Central memory CD8-positive, alpha-beta T cell (primary cell): ENCODE measurements around the gene OGFOD3.

Experiments
- ATAC-seq: fragments of 150-1000 bp; cut with Tn5 transposase; replicated peaks from 2 replicates; pipeline ENCODE4 v1.10.0; 2022; ENCODE audit warnings: mild to moderate bottlenecking, moderate FRiP score, moderate number of reproducible peaks; ENCODE audit not compliant: poor library complexity, severe bottlenecking; ENCODE audit errors: extremely low read depth
- DNase-seq, 2 donors: peaks; one replicate each; pipeline ENCODE4 v3.0.0; 2021; ENCODE audit warnings: low spot score in 2 of 2
- H3K27ac Mint-ChIP-seq: one replicate; pipeline ENCODE4 v1.8.0; 2022; ENCODE audit warnings: low read depth, mild to moderate bottlenecking, moderate library complexity, mixed read lengths
- H3K27me3 Mint-ChIP-seq: one replicate; pipeline ENCODE4 v1.8.0; 2022; ENCODE audit warnings: mixed read lengths
- H3K36me3 Mint-ChIP-seq: one replicate; pipeline ENCODE4 v1.8.0; 2022; ENCODE audit warnings: mild to moderate bottlenecking, moderate library complexity, mixed read lengths; ENCODE audit not compliant: insufficient read depth
- H3K4me1 Mint-ChIP-seq: one replicate; pipeline ENCODE4 v1.8.0; 2022; ENCODE audit warnings: mixed read lengths
- H3K4me3 Mint-ChIP-seq: one replicate; pipeline ENCODE4 v1.8.0; 2022; ENCODE audit warnings: mild to moderate bottlenecking, moderate library complexity, mixed read lengths
- H3K9me3 Mint-ChIP-seq: one replicate; pipeline ENCODE4 v1.8.0; 2022; ENCODE audit warnings: mixed read lengths

OGFOD3 gene

GRCh38 chr17:82392209-82392920 is 26.0 kb downstream of the OGFOD3 start:
- Mint-ChIP-seq H3K4me3 (no peak overlapping the region), H3K9me3 (no peaks in the 10 kb centered on the region), H3K27me3 (no peaks in the 10 kb centered on the region), H3K27ac (no peak overlapping the region), H3K36me3 (peaks cover 5% of the 10 kb centered on the region), H3K4me1 (no peaks in the 10 kb centered on the region)
- no peak for ATAC-seq
- DNase-seq, result no peak

GRCh38 chr17:82391496-82392066 is 26.8 kb downstream of the OGFOD3 start:
- DNase-seq (no peak), ATAC-seq (no peak)
- H3K9me3 Mint-ChIP-seq, result no peaks in the 10 kb centered on the region
- H3K36me3 Mint-ChIP-seq, result peaks cover 5% of the 10 kb centered on the region
- H3K4me1 Mint-ChIP-seq, result no peaks in the 10 kb centered on the region
- H3K27me3 Mint-ChIP-seq, result no peaks in the 10 kb centered on the region
- no peak overlapping the region for H3K27ac Mint-ChIP-seq
- H3K4me3 Mint-ChIP-seq, result no peak overlapping the region

GRCh38 chr17:82390860-82391435 is 27.4 kb downstream of the OGFOD3 start:
- no peaks in the 10 kb centered on the region for H3K9me3 Mint-ChIP-seq
- no peak overlapping the region for H3K4me3 Mint-ChIP-seq
- H3K27me3 Mint-ChIP-seq, result no peaks in the 10 kb centered on the region
- DNase-seq, result no peak
- H3K27ac Mint-ChIP-seq, result no peak overlapping the region
- no peaks in the 10 kb centered on the region for H3K4me1 Mint-ChIP-seq
- no peak for ATAC-seq
- peaks cover 5% of the 10 kb centered on the region for H3K36me3 Mint-ChIP-seq

GRCh38 chr17:82390015-82390859 is 28.1 kb downstream of the OGFOD3 start:
- no peak overlapping the region for H3K4me3 Mint-ChIP-seq
- DNase-seq, result no peak
- ATAC-seq, result no peak
- no peaks in the 10 kb centered on the region for H3K9me3 Mint-ChIP-seq
- no peak overlapping the region for H3K27ac Mint-ChIP-seq
- no peaks in the 10 kb centered on the region for H3K4me1 Mint-ChIP-seq
- peaks cover 5% of the 10 kb centered on the region for H3K36me3 Mint-ChIP-seq
- H3K27me3 Mint-ChIP-seq, result no peaks in the 10 kb centered on the region

GRCh38 chr17:82389379-82389778 is 29.0 kb downstream of the OGFOD3 start:
- no peak for DNase-seq
- H3K4me3 Mint-ChIP-seq, result no peak overlapping the region
- H3K27me3 Mint-ChIP-seq, result no peaks in the 10 kb centered on the region
- no peak for ATAC-seq
- no peaks in the 10 kb centered on the region for H3K4me1 Mint-ChIP-seq
- H3K27ac Mint-ChIP-seq, result no peak overlapping the region
- no peaks in the 10 kb centered on the region for H3K9me3 Mint-ChIP-seq
- H3K36me3 Mint-ChIP-seq, result no peaks in the 10 kb centered on the region

GRCh38 chr17:82388922-82389283 is 29.5 kb downstream of the OGFOD3 start:
- Mint-ChIP-seq H3K27ac (no peak overlapping the region), H3K4me1 (no peaks in the 10 kb centered on the region), H3K36me3 (no peaks in the 10 kb centered on the region), H3K27me3 (no peaks in the 10 kb centered on the region), H3K4me3 (no peak overlapping the region), H3K9me3 (no peaks in the 10 kb centered on the region)
- no peak for DNase-seq
- no peak for ATAC-seq

GRCh38 chr17:82388223-82388921 is 30.0 kb downstream of the OGFOD3 start:
- H3K9me3 Mint-ChIP-seq, result no peaks in the 10 kb centered on the region
- ATAC-seq (no peak), DNase-seq (no peak)
- no peaks in the 10 kb centered on the region for H3K27me3 Mint-ChIP-seq
- no peak overlapping the region for H3K4me3 Mint-ChIP-seq
- H3K27ac Mint-ChIP-seq, result no peak overlapping the region
- no peaks in the 10 kb centered on the region for H3K4me1 Mint-ChIP-seq
- H3K36me3 Mint-ChIP-seq, result no peaks in the 10 kb centered on the region

- H3K4me1 Mint-ChIP-seq, result no peaks in the 10 kb centered on the region
- peaks cover 1% of the 10 kb centered on the region for H3K36me3 Mint-ChIP-seq
- H3K27ac Mint-ChIP-seq, result no peak overlapping the region
- H3K4me3 Mint-ChIP-seq, result no peak overlapping the region
- no peaks in the 10 kb centered on the region for H3K27me3 Mint-ChIP-seq
- no peaks in the 10 kb centered on the region for H3K9me3 Mint-ChIP-seq
- no peak for DNase-seq
- ATAC-seq, result no peak
These were observed 30.7 kb downstream of the OGFOD3 start for GRCh38 chr17:82387705-82388106.

GRCh38 chr17:82386881-82387704 is 31.3 kb downstream of the OGFOD3 start:
- ATAC-seq, result no peak
- peaks cover 1% of the 10 kb centered on the region for H3K36me3 Mint-ChIP-seq
- H3K4me3 Mint-ChIP-seq, result no peak overlapping the region
- no peaks in the 10 kb centered on the region for H3K9me3 Mint-ChIP-seq
- no peaks in the 10 kb centered on the region for H3K27me3 Mint-ChIP-seq
- H3K27ac Mint-ChIP-seq, result no peak overlapping the region
- DNase-seq, result no peak
- H3K4me1 Mint-ChIP-seq, result no peaks in the 10 kb centered on the region

GRCh38 chr17:82386255-82386831 is 32.0 kb downstream of the OGFOD3 start:
- no peak for DNase-seq
- no peak for ATAC-seq
- H3K27me3 Mint-ChIP-seq, result peaks cover 4% of the 10 kb centered on the region
- peaks cover 2% of the 10 kb centered on the region for H3K4me1 Mint-ChIP-seq
- H3K9me3 Mint-ChIP-seq, result no peaks in the 10 kb centered on the region
- no peak overlapping the region for H3K27ac Mint-ChIP-seq
- no peak overlapping the region for H3K4me3 Mint-ChIP-seq
- peaks cover 1% of the 10 kb centered on the region for H3K36me3 Mint-ChIP-seq

- H3K9me3 Mint-ChIP-seq, result no peaks in the 10 kb centered on the region
- H3K4me1 Mint-ChIP-seq, result peaks cover 6% of the 10 kb centered on the region
- no peak for ATAC-seq
- no peak overlapping the region for H3K27ac Mint-ChIP-seq
- DNase-seq, result no peak
- H3K4me3 Mint-ChIP-seq, result no peak overlapping the region
- H3K27me3 Mint-ChIP-seq, result peaks cover 10% of the 10 kb centered on the region
- peaks cover 1% of the 10 kb centered on the region for H3K36me3 Mint-ChIP-seq
These were observed 32.7 kb downstream of the OGFOD3 start for GRCh38 chr17:82385559-82386254.
